ENCODE data around the gene PAXX. TPM values are rescaled to one million over a fixed set of nuclear protein-coding genes. Genes with fewer than 3 reads are reported as not detected.

Gene PAXX
- total RNA-seq, 2 donors from 2014 or later: 49.9 to 57.3 TPM

GRCh38 chr9:137015540-137015930 lies 23.3 kb downstream of the PAXX start:
- no peak for ATAC-seq (ENCODE audit: insufficient number of reproducible peaks, low FRiP score, low read depth)
- no peak for DNase-seq (ENCODE audit: low spot score)
- Histone ChIP-seq H3K4me3 (no peak overlapping the region), H3K36me3 (peaks cover 27% of the 10 kb centered on the region), H3K4me1 (ENCODE audit: control insufficient read depth in 1 of 2, low read depth in 2 of 2) (no peaks in the 10 kb centered on the region), H3K27me3 (replicated peaks; ENCODE audit: insufficient read depth) (no peaks in the 10 kb centered on the region), H3K27ac (no peak overlapping the region), H3K9me3 (no peaks in the 10 kb centered on the region)
- TF ChIP-seq CTCF (IDR thresholded peaks at IDR 0.05): no peak

- no peak for DNase-seq (ENCODE audit: low spot score)
- Histone ChIP-seq H3K9me3 (no peaks in the 10 kb centered on the region), H3K4me1 (ENCODE audit: control insufficient read depth in 1 of 2, low read depth in 2 of 2) (no peaks in the 10 kb centered on the region), H3K36me3 (peaks cover 26% of the 10 kb centered on the region), H3K27ac (no peak overlapping the region), H3K4me3 (no peak overlapping the region), H3K27me3 (replicated peaks; ENCODE audit: insufficient read depth) (no peaks in the 10 kb centered on the region)
- no peak for TF ChIP-seq CTCF (IDR thresholded peaks at IDR 0.05)
- no peak for ATAC-seq (ENCODE audit: insufficient number of reproducible peaks, low FRiP score, low read depth)
These were observed 23.8 kb downstream of the PAXX start for GRCh38 chr9:137015976-137016375.

GRCh38 chr9:137016436-137016835 lies 24.2 kb downstream of the PAXX start:
- DNase-seq (ENCODE audit: low spot score) (no peak), ATAC-seq (ENCODE audit: insufficient number of reproducible peaks, low FRiP score, low read depth) (no peak)
- Histone ChIP-seq H3K27ac (no peak overlapping the region), H3K4me3 (no peak overlapping the region), H3K27me3 (replicated peaks; ENCODE audit: insufficient read depth) (no peaks in the 10 kb centered on the region), H3K9me3 (no peaks in the 10 kb centered on the region), H3K36me3 (peaks cover 22% of the 10 kb centered on the region), H3K4me1 (ENCODE audit: control insufficient read depth in 1 of 2, low read depth in 2 of 2) (no peaks in the 10 kb centered on the region)
- TF ChIP-seq CTCF (IDR thresholded peaks at IDR 0.05): no peak

- peaks cover 21% of the 10 kb centered on the region for H3K36me3 ChIP-seq
- H3K4me1 ChIP-seq (ENCODE audit: control insufficient read depth in 1 of 2, low read depth in 2 of 2): no peaks in the 10 kb centered on the region
- H3K27ac ChIP-seq: no peak overlapping the region
- no peaks in the 10 kb centered on the region for H3K9me3 ChIP-seq
- ATAC-seq (ENCODE audit: insufficient number of reproducible peaks, low FRiP score, low read depth) (no peak), DNase-seq (ENCODE audit: low spot score) (no peak)
- no peaks in the 10 kb centered on the region for H3K27me3 ChIP-seq (replicated peaks; ENCODE audit: insufficient read depth)
- no peak for TF ChIP-seq CTCF (IDR thresholded peaks at IDR 0.05)
- H3K4me3 ChIP-seq: no peak overlapping the region
These were observed 24.8 kb downstream of the PAXX start for GRCh38 chr9:137017071-137017470.

GRCh38 chr9:137017791-137018497 lies 25.7 kb downstream of the PAXX start:
- no peaks in the 10 kb centered on the region for H3K4me1 ChIP-seq (ENCODE audit: control insufficient read depth in 1 of 2, low read depth in 2 of 2)
- no peak for TF ChIP-seq CTCF (IDR thresholded peaks at IDR 0.05)
- no peak overlapping the region for H3K27ac ChIP-seq
- no peak overlapping the region for H3K4me3 ChIP-seq
- no peak for ATAC-seq (ENCODE audit: insufficient number of reproducible peaks, low FRiP score, low read depth)
- H3K36me3 ChIP-seq: peaks cover 15% of the 10 kb centered on the region
- no peaks in the 10 kb centered on the region for H3K27me3 ChIP-seq (replicated peaks; ENCODE audit: insufficient read depth)
- H3K9me3 ChIP-seq: no peaks in the 10 kb centered on the region
- DNase-seq (ENCODE audit: low spot score): no peak
